ENCODE results near the gene TRA2A.

DNA sequence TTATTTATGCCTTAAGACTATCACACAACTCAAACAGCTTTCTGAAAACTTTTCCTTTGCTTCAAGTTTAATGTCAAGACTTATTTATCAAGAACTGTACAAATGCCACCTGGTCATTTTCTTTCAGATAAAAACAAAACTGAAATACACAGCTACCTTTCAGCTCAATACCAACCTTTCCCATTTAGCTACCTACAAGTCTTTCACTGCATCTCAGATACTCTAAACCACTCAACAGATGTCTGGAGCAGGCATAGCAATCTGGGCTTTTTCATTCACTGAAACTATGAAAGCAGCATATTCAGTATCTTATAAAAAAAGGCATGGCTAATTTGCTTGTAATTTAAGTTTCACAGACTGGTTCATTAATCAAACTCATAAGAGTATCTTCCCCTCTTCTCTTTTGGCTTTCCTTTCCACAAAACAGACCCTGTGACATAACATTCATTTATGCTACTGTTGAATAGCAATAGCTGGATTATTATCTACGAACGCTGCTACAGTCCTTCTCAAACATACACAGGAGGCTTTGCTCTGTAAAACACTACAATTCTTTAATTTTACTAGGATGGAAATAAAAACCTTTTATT is 8.2 kb downstream of the TRA2A start:
- TF ChIP-seq CTCF (conservative IDR thresholded peaks at IDR 0.05; ENCODE audit: low read depth, low read length): no peak
- no peak for TF ChIP-seq EZH2 (IDR thresholded peaks at IDR 0.05; ENCODE audit: low read length, unreplicated experiment)
- TF ChIP-seq EZH2phosphoT487 (IDR thresholded peaks at IDR 0.05; ENCODE audit: borderline replicate concordance, low read length): no peak
